GM08714 (cell line): Measurements from ENCODE around the gene ITIH4.

Source experiments
- H3K4me3 ChIP-seq: fragments of 200-500 bp; sonication (Bioruptor generic); 2 replicates; pipeline ENCODE4 v1.5.1; 2014; ENCODE audit warnings: mild to moderate bottlenecking, low read length, inconsistent platforms
- ZNF274 ChIP-seq: IDR thresholded peaks from 2 replicates; pipeline ENCODE4 v1.6.1; 2012; ENCODE audit warnings: mild to moderate bottlenecking, low read depth, low read length

Gene ITIH4

GRCh38 chr3:52859686-52860423, 29.4 kb upstream of the ITIH4 start:
- TF ChIP-seq ZNF274, result no peak
- H3K4me3 ChIP-seq, result no peak overlapping the region

DNA sequence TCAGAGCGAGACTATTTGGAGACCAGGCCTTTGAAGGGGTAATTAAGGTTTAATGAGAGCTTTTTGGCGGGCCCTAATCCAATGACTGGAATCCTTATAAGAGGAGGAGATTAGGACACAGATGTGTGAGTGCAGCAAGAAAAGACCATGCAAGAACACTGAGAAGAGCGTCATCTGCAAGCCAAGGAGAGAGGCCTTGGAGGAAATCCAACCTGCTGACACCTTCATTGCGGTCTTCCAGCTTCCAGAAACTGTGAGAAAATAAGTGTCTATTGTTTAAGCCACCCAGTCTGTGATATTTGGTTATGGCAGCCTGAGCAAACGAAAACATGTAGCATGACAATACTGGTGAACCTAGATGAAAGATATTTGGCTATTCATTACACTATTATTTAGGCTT, 27.4 kb upstream of the ITIH4 start:
- TF ChIP-seq ZNF274, result no peak
- no peak overlapping the region for H3K4me3 ChIP-seq

GRCh38 chr3:52857133-52857532, 26.7 kb upstream of the ITIH4 start:
- no peak for TF ChIP-seq ZNF274
- no peak overlapping the region for H3K4me3 ChIP-seq

GRCh38 chr3:52856666-52857065, 26.2 kb upstream of the ITIH4 start:
- no peak for TF ChIP-seq ZNF274

DNA sequence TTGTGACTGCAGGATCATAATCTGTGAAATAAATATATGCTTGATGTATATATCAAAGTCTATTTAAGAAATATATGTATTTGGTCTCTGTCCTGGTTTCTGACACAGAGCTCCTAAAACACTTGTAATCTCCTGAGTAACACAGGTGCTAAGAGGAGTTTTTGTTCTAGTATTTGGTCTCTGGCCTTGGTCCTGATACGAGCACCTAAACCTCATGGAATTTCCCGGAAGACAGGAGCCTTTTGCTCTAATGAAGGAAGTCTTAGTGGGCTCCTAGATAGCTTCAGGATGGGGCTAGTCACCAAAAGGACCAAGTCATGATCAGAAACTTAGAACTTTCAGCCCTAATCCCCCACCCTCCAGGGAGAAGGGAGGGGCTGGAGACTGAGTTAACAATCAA, 23.5 kb upstream of the ITIH4 start:
- H3K4me3 ChIP-seq, result no peak overlapping the region
- TF ChIP-seq ZNF274, result no peak

More at GRCh38 chr3:52856666-52857065, 26.2 kb upstream of the ITIH4 start:
- H3K4me3 ChIP-seq, result no peak overlapping the region

GRCh38 chr3:52852419-52852818, 21.9 kb upstream of the ITIH4 start:
- no peak overlapping the region for H3K4me3 ChIP-seq
- TF ChIP-seq ZNF274, result no peak

DNA sequence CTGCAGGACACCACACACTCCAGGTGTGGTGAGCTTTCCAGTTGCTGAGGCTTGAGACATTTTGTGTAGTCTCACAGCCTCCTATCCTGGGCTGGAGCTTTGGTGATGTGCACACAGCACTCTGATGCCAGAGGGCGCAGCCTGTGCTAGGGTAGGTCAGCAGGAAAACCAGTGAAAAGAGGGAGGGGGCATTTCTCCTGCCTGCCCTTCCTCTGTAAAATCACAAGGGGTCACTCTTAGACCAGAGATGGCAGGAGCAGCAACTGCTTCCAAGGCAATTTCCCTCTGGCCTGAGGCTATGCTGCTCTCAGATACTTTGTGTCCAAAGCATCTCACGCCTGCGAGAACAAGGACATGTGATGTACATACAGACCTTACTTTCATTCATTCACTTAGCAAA, 20.9 kb upstream of the ITIH4 start:
- no peak overlapping the region for H3K4me3 ChIP-seq
- TF ChIP-seq ZNF274, result no peak

DNA sequence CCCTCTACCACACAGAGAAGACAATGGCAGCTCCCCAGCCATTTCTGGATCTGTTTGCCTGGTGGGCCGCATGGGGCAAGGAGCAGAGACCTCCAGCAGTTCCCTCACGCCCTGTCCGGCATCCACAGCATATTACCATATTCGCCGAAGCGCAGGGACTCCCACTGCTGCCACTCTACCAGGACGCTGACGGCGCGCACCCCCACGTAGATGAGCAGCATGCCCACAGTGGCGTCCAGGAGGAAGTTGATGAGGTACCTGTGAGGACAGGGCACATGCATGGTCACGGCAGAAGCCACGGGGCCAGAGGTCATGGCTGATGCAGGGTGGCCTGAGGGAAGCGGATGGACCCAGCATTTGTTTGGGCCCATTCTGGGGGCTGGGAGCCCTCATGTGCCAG, 19.2 kb upstream of the ITIH4 start:
- no peak overlapping the region for H3K4me3 ChIP-seq
- no peak for TF ChIP-seq ZNF274

DNA sequence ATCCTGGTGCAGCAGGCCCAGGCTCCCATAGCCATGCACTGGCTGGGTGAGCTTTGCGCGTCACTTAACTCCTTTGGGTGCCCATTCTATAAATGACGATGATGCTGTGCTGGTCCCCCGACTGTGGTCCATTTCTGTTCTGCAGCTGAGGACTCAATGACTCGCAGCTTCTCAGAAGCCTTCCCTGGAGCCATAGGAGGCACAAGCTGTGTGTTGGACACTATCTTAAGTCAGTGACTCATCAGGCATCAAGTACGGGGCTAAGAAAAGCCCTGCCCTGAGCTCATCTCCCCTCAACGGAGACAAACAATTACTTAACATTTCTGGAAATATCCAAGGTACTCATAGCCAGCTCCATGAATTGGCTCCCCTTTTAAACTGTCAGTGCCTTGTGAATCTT, 18.1 kb upstream of the ITIH4 start:
- TF ChIP-seq ZNF274, result no peak
- H3K4me3 ChIP-seq, result no peak overlapping the region

DNA sequence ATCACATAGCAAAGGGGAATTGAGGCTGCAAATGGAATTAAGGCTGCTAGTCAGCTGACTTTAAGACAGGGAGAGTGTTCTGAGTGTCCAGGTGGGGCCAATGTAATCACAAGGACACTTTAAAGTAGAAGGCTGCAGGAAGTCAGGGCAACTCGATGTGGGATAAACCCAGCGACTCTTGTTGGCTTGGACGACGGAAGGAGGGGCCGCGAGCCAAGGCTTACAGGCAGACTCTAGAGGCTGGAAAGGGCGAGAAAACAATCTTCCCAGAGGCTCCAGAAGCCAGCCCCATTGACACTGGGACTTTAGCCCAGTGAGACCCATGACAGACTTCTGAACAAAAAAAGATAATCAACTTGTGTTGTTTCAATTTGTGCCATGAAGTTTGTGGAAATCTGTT, 17.3 kb upstream of the ITIH4 start:
- TF ChIP-seq ZNF274, result no peak
- no peak overlapping the region for H3K4me3 ChIP-seq

DNA sequence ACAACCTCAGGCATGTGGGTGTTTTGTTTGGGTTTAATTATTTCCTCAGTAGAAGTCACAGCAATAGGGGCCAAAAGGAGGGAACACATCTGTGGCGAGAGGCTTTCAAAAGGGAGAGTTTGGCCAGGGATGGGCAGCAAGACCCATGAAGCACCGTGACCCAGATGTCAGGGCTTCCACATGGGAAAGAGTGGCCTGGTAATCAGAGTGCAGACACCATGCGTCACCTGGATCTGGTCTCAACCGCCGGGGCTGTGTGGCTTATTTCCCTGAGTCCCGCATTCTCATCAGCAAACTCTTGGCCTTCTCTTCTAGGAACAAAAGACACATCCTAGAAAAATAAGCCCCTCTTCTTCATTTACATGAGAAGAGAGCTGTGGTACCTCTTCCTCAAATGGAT, 16.8 kb upstream of the ITIH4 start:
- H3K4me3 ChIP-seq, result no peak overlapping the region
- TF ChIP-seq ZNF274, result no peak

DNA sequence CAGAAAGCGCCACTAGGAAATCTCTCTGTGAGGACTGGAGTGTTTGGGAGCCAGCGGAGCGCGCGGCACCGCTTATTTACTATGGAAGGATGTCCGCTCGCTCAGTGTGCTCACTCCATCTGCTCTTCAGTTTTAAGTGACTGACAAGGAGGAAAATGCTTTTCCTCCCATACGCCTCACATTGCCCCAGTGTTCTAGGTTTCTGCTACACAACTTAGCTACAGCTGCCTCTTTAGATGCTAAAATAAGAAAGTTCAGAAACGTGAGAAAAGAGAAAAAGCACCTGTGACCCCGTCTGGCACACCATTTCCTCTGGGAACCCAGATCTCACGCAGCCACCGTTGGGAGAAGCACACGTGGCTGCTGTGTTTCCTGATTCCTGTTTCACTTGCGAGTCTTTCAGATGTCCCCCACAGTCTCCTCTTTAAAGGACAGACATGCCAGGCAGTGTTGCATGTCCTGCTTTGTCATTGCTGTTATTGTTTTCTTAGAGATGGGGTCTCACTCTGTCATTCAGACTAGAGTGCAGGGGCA, 16.0 kb upstream of the ITIH4 start:
- no peak overlapping the region; the same call in 1 of the 2 replicates for H3K4me3 ChIP-seq
- TF ChIP-seq ZNF274, result no peak

DNA sequence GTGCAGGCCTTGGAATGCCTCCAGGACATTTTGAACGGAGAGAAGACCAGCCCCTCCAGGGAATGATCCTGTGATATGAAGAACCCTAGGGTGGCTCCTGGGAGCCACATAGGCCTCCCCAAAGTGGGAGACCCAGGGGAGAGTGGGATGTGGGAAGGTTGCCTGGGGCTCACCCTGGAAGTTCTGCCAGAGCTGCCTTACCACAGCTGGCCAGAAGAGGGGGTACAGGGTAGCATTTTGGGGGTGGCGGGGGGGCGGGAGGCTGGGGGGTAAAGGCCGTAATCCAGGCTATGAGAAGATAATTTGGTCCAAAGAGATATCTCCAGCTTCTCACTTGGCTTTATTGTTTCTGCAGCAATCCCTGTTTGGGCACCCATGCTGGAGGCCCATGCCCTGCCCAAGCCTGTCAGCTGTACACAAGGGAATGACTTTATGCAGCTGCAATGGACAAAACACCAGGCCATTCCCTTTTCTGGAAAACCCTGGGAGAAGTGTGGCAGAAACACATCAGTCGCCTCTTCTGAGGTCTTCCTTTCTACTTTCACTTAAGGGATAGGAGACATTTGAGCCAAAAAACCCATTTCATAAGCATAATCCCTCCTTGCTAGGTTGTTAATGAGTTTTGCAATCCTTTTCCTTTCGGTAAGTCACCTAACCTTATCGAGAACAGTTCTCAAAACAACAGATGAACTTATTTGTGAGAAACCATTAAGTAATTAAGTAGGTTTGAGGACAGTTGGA, 15.4 kb upstream of the ITIH4 start:
- no peak for TF ChIP-seq ZNF274
- H3K4me3 ChIP-seq, result no peak overlapping the region; the same call in 1 of the 2 replicates

GRCh38 chr3:52845157-52845556, 14.7 kb upstream of the ITIH4 start:
- H3K4me3 ChIP-seq, result no peak overlapping the region
- no peak for TF ChIP-seq ZNF274
